IMR-90 (cell line): Measurements from ENCODE around the gene SLC19A1. TPM values are rescaled to one million over a fixed set of nuclear protein-coding genes. Genes with fewer than 3 reads are reported as not detected.

Source experiments
- ATAC-seq: fragments of 200-7000 bp; cut with Tn5 transposase; 2 replicates; pipeline ENCODE4 v1.9.1; 2020; ENCODE audit warnings: low read depth, mild to moderate bottlenecking, moderate library complexity
- BruUV-seq: library from RNA; stranded (reverse); fragments of 400-500 nt; replicated peaks from 2 replicates; lab custom pipeline; 2021; lab: Mats Ljungman, UMichigan
- CTCF ChIA-PET: fragments of 300-600 bp; formaldehyde crosslinking; extraction: SDS; loops from one replicate; lab custom pipeline; 2021; ENCODE audit warnings: antibody characterized with exemption; lab: Yijun Ruan, JAX
- POLR2A ChIA-PET: fragments of 300-600 bp; sonication (Branson Sonifier 250); formaldehyde crosslinking; loops from one replicate; lab custom pipeline; 2022; ENCODE audit warnings: antibody characterized with exemption; ENCODE audit not compliant: unreplicated experiment; lab: Charles Lee
- DNase-seq: peaks from one replicate; pipeline ENCODE4 v3.0.0; 2013
- H2AFZ ChIP-seq: replicated peaks from 2 replicates; pipeline ENCODE3; 2013; ENCODE audit warnings: low read length, mild to moderate bottlenecking; ENCODE audit not compliant: poor library complexity
- H2AK5ac ChIP-seq: 2 replicates; pipeline ENCODE4 v1.6.1; 2013; ENCODE audit warnings: low read depth, low read length, inconsistent platforms
- H2AK9ac ChIP-seq: replicated peaks from 2 replicates; pipeline ENCODE3; 2013; ENCODE audit warnings: mild to moderate bottlenecking, low read depth, low read length, moderate library complexity; ENCODE audit not compliant: poor library complexity
- H2BK120ac ChIP-seq: 2 replicates; pipeline ENCODE4 v1.6.1; 2013; ENCODE audit warnings: low read depth, low read length, inconsistent platforms
- H2BK15ac ChIP-seq: 3 replicates; pipeline ENCODE4 v1.6.1; 2013; ENCODE audit warnings: low read depth, low read length, inconsistent platforms
- H2BK20ac ChIP-seq: 2 replicates; pipeline ENCODE4 v1.6.1; 2013; ENCODE audit warnings: low read depth, mild to moderate bottlenecking, inconsistent platforms, low read length, moderate library complexity
- H2BK5ac ChIP-seq: 2 replicates; pipeline ENCODE4 v1.6.1; 2013; ENCODE audit warnings: mild to moderate bottlenecking, low read depth, low read length, inconsistent platforms; ENCODE audit not compliant: poor library complexity, severe bottlenecking
- H3K14ac ChIP-seq: replicated peaks from 2 replicates; pipeline ENCODE4 v1.6.1; 2013; ENCODE audit warnings: low read depth, low read length, inconsistent platforms
- H3K18ac ChIP-seq: 2 replicates; pipeline ENCODE4 v1.6.1; 2013; ENCODE audit warnings: low read depth, low read length, control low read depth
- H3K23ac ChIP-seq: 2 replicates; pipeline ENCODE4 v1.6.1; 2013; ENCODE audit warnings: low read depth, low read length, inconsistent platforms
- H3K27ac ChIP-seq: 2 replicates; pipeline ENCODE4 v1.5.1; 2013; ENCODE audit warnings: mild to moderate bottlenecking, control low read depth, low read length; ENCODE audit not compliant: insufficient read depth
- H3K27me3 ChIP-seq: 2 replicates; pipeline ENCODE4 v1.6.1; 2013; ENCODE audit warnings: low read length; ENCODE audit not compliant: control insufficient read depth, insufficient read depth
- H3K36me3 ChIP-seq: 2 replicates; pipeline ENCODE4 v1.6.1; 2013; ENCODE audit warnings: low read length, mixed read lengths; ENCODE audit not compliant: control insufficient read depth, insufficient read depth
- H3K4ac ChIP-seq: 2 replicates; pipeline ENCODE4 v1.6.1; 2013; ENCODE audit warnings: low read depth, low read length, inconsistent platforms
- H3K4me1 ChIP-seq: 2 replicates; pipeline ENCODE4 v1.6.1; 2013; ENCODE audit warnings: low read length, mixed read lengths; ENCODE audit not compliant: control insufficient read depth, insufficient read depth
- H3K4me2 ChIP-seq: 2 replicates; pipeline ENCODE4 v1.6.1; 2013; ENCODE audit warnings: low read depth, mild to moderate bottlenecking, control low read depth, low read length, moderate library complexity
- H3K4me3 ChIP-seq: 2 replicates; pipeline ENCODE4 v1.5.1; 2013; ENCODE audit warnings: low read depth, mild to moderate bottlenecking, control low read depth, low read length, moderate library complexity; ENCODE audit not compliant: insufficient read depth
- H3K56ac ChIP-seq: 2 replicates; pipeline ENCODE4 v1.6.1; 2013; ENCODE audit warnings: low read length, inconsistent platforms; ENCODE audit not compliant: insufficient read depth; ENCODE audit errors: extremely low read depth
- H3K79me1 ChIP-seq, 2 experiments: 2 replicates each; pipeline ENCODE4 v1.6.1; 2013; ENCODE audit warnings: low read length in 2 of 2, inconsistent platforms in 1 of 2, low read depth in 1 of 2
- H3K9ac ChIP-seq: 2 replicates; pipeline ENCODE4 v1.6.1; 2013; ENCODE audit warnings: low read depth, low read length, control low read depth
- H3K9me1 ChIP-seq: 2 replicates; pipeline ENCODE4 v1.6.1; 2013; ENCODE audit warnings: low read length, inconsistent platforms; ENCODE audit not compliant: insufficient read depth
- H3K9me3 ChIP-seq: 2 replicates; pipeline ENCODE4 v1.6.1; 2013; ENCODE audit warnings: low read length; ENCODE audit not compliant: control insufficient read depth, insufficient read depth
- H4K20me1 ChIP-seq: 2 replicates; pipeline ENCODE4 v1.6.1; 2013; ENCODE audit warnings: low read length, inconsistent platforms; ENCODE audit not compliant: insufficient read depth
- H4K5ac ChIP-seq: 2 replicates; pipeline ENCODE4 v1.6.1; 2013; ENCODE audit warnings: mild to moderate bottlenecking, low read depth, low read length, control low read depth
- H4K8ac ChIP-seq, 2 experiments: 2 replicates each; pipeline ENCODE4 v1.6.1; 2013; ENCODE audit warnings: low read depth in 2 of 2, low read length in 2 of 2, control low read depth in 1 of 2, inconsistent platforms in 1 of 2
- H4K91ac ChIP-seq: 2 replicates; pipeline ENCODE4 v1.6.1; 2013; ENCODE audit warnings: low read depth, low read length, inconsistent platforms; ENCODE audit not compliant: insufficient read depth
- CEBPB ChIP-seq: IDR thresholded peaks from 2 replicates; pipeline ENCODE4 v1.6.1; 2012; ENCODE audit warnings: low read depth, low read length, improper control_type of control experiment
- FOS ChIP-seq: fragments of 150-350 bp; IDR thresholded peaks from 2 replicates; pipeline ENCODE4 v1.6.1; 2016; ENCODE audit warnings: low read depth, low read length
- MXI1 ChIP-seq: IDR thresholded peaks from 2 replicates; pipeline ENCODE4 v1.6.1; 2012; ENCODE audit warnings: low read depth, mild to moderate bottlenecking, low read length, moderate library complexity, borderline replicate concordance
- POLR2A ChIP-seq: IDR thresholded peaks from 2 replicates; pipeline ENCODE4 v1.6.1; 2012; ENCODE audit warnings: mild to moderate bottlenecking, low read depth, low read length
- RAD21 ChIP-seq: IDR thresholded peaks from 2 replicates; pipeline ENCODE4 v1.6.1; 2012; ENCODE audit warnings: low read length, improper control_type of control experiment
- RCOR1 ChIP-seq: IDR thresholded peaks from 2 replicates; pipeline ENCODE4 v1.6.1; 2012; ENCODE audit warnings: mild to moderate bottlenecking, low read length, improper control_type of control experiment; ENCODE audit not compliant: insufficient replicate concordance
- RFX5 ChIP-seq: IDR thresholded peaks from 2 replicates; pipeline ENCODE4 v1.8.0; 2012; ENCODE audit warnings: low read depth, mild to moderate bottlenecking, low read length, moderate library complexity
- SMC3 ChIP-seq: fragments of 150-350 bp; IDR thresholded peaks from 2 replicates; pipeline ENCODE4 v1.6.1; 2016; ENCODE audit warnings: low read depth, mild to moderate bottlenecking, antibody characterized with exemption, low read length, moderate library complexity
- WGBS, 2 experiments: methylation state at CpG; one replicate each; pipeline versions ENCODE4 v1.1.5 to v1.1.7; 2013; ENCODE audit warnings: missing lambda C conversion rate in 2 of 2; ENCODE audit not compliant: insufficient read length in 1 of 2; ENCODE audit errors: extremely low coverage in 2 of 2; 5-methylcytosine and 5-hydroxymethylcytosine counted together
- dilution Hi-C: fragments of 300-500 bp; cut with HindIII; formaldehyde crosslinking; loops from one replicate; pipeline ENCODE4 v1.14.3; 2018; ENCODE audit warnings: low sequenced_read_pairs; ENCODE audit not compliant: unreplicated experiment
- in situ Hi-C: fragments of 300-500 bp; cut with MboI; formaldehyde crosslinking; loops from 3 replicates; pipeline ENCODE4 v1.14.3; 2019; ENCODE audit warnings: low sequenced_read_pairs, inconsistent platforms, mixed read lengths
- intact Hi-C: fragments of 100-400 bp; cut with micrococcal nuclease; formaldehyde crosslinking; loops from 2 replicates; pipeline ENCODE4 v1.10.0; 2022
- polyA plus RNA-seq, 3 experiments: library from polyadenylated mRNA; depleted of rRNA; stranded (reverse); fragments of >200 nt; gene quantifications; 2 replicates each; pipeline ENCODE4 v1.2.3, GENCODE V29; 2012; ENCODE audit warnings: low replicate concordance in 1 of 3
- total RNA-seq: library from RNA; depleted of rRNA; stranded (reverse); fragments of >200 nt; gene quantifications from 2 replicates; pipeline ENCODE4 v1.2.3, GENCODE V29; 2012
- TF ChIP-seq, protein P1 (sequence below): fragments of 150-350 bp; IDR thresholded peaks from 2 replicates; pipeline ENCODE4 v1.6.1; 2017; ENCODE audit warnings: mild to moderate bottlenecking, antibody characterized with exemption, low read length, low read depth
- TF ChIP-seq, protein P2 (sequence below): conservative IDR thresholded peaks from 2 replicates; pipeline ENCODE4 v1.5.1; 2012; ENCODE audit warnings: mild to moderate bottlenecking, low read depth, low read length, improper control_type of control experiment
- TF ChIP-seq, protein P3 (sequence below): fragments of 150-350 bp; IDR thresholded peaks from 2 replicates; pipeline ENCODE4 v1.6.1; 2016; ENCODE audit warnings: low read depth, mild to moderate bottlenecking, low read length, moderate library complexity, borderline replicate concordance

SLC19A1 gene
- total and polyA plus RNA-seq, 2 of the 4 experiments (the other 2 are of a cell fraction) = 2.2 to 16.2 TPM

- Histone ChIP-seq H3K9me1 (peaks cover 3% of the 10 kb centered on the region; the same call in 1 of the 2 replicates), H3K4me2 (no peak overlapping the region), H2BK5ac (no peak overlapping the region), H3K18ac (no peak overlapping the region), H2AK9ac (peak overlapping the region; percentile 65), H2AK5ac (no peak overlapping the region; the same call in 1 of the 2 replicates), H2BK20ac (no peak overlapping the region), H3K14ac (no peak overlapping the region), H3K27ac (no peak overlapping the region), H3K36me3 (no peaks in the 10 kb centered on the region), H3K56ac (no peak overlapping the region), H2BK15ac (no peak overlapping the region), H4K8ac (no peak overlapping the region), H4K5ac (no peak overlapping the region), H3K4me1 (peaks cover 6% of the 10 kb centered on the region), H3K4ac (no peak overlapping the region), H3K4me3 (no peak overlapping the region), H3K27me3 (no peaks in the 10 kb centered on the region; the same call in 1 of the 2 replicates), H4K91ac (no peak overlapping the region), H2AFZ (peak overlapping the region; percentile 7), H3K79me1 (no peaks in the 10 kb centered on the region), H3K9ac (no peak overlapping the region), H3K23ac (no peak overlapping the region), H4K20me1 (no peaks in the 10 kb centered on the region), H3K9me3 (no peaks in the 10 kb centered on the region), H2BK120ac (no peak overlapping the region)
- BruUV-seq = no TSS peak
- ATAC-seq (no peak), DNase-seq (no peak)
- CTCF ChIA-PET = no interaction called here
- POLR2A ChIA-PET = no interaction called here
- dilution Hi-C loops (no loop called here), in situ Hi-C loops (loop anchor here (5.0 kb wide), 1 partner anchor 260 kb away; no protein-coding TSS in a partner anchor), intact Hi-C loops (loop anchor here (5.0 kb wide), 3 partner anchors 55 to 265 kb away; partner anchors contain the start of gene PCBP3)
- WGBS, 2 experiments = 83% methylated on average over 7 of the region's 14 CpGs; no CpG with 5 or more reads in 1 of the 2 experiments
- TF ChIP-seq, protein P1, sequence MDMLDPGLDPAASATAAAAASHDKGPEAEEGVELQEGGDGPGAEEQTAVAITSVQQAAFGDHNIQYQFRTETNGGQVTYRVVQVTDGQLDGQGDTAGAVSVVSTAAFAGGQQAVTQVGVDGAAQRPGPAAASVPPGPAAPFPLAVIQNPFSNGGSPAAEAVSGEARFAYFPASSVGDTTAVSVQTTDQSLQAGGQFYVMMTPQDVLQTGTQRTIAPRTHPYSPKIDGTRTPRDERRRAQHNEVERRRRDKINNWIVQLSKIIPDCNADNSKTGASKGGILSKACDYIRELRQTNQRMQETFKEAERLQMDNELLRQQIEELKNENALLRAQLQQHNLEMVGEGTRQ = no peak
- TF ChIP-seq CEBPB (no peak), RCOR1 (no peak), RFX5 (no peak), POLR2A (no peak), MXI1 (no peak), SMC3 (no peak), RAD21 (no peak), FOS (no peak)
- TF ChIP-seq, protein P2, sequence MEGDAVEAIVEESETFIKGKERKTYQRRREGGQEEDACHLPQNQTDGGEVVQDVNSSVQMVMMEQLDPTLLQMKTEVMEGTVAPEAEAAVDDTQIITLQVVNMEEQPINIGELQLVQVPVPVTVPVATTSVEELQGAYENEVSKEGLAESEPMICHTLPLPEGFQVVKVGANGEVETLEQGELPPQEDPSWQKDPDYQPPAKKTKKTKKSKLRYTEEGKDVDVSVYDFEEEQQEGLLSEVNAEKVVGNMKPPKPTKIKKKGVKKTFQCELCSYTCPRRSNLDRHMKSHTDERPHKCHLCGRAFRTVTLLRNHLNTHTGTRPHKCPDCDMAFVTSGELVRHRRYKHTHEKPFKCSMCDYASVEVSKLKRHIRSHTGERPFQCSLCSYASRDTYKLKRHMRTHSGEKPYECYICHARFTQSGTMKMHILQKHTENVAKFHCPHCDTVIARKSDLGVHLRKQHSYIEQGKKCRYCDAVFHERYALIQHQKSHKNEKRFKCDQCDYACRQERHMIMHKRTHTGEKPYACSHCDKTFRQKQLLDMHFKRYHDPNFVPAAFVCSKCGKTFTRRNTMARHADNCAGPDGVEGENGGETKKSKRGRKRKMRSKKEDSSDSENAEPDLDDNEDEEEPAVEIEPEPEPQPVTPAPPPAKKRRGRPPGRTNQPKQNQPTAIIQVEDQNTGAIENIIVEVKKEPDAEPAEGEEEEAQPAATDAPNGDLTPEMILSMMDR = no peak
- TF ChIP-seq, protein P3, sequence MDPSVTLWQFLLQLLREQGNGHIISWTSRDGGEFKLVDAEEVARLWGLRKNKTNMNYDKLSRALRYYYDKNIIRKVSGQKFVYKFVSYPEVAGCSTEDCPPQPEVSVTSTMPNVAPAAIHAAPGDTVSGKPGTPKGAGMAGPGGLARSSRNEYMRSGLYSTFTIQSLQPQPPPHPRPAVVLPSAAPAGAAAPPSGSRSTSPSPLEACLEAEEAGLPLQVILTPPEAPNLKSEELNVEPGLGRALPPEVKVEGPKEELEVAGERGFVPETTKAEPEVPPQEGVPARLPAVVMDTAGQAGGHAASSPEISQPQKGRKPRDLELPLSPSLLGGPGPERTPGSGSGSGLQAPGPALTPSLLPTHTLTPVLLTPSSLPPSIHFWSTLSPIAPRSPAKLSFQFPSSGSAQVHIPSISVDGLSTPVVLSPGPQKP = no peak
Measured at GRCh38 chr21:45557616-45558043, 15.4 kb upstream of the SLC19A1 start.
